Measurements from ENCODE around the gene ARHGAP25. TPM values are rescaled to one million over a fixed set of nuclear protein-coding genes. Genes with fewer than 3 reads are reported as not detected.

ARHGAP25 gene
- total RNA-seq = 0.43 and 2.4 TPM in 2 replicates

GRCh38 chr2:68734688-68735525 is at the start of gene ARHGAP25:
Gene ARHGAP25, plus strand, starts transcription at chr2:68734811. Its CDS starts 389 bp downstream, at chr2:68735200.

GRCh38 chr2:68871159-68871764 is 136.7 kb downstream of the ARHGAP25 start, which contains the start of gene BMP10:
Gene BMP10, minus strand, starts transcription at chr2:68871397. Its CDS starts 39 bp downstream, at chr2:68871358.

Other genes with a start within 250 kb of the ARHGAP25 start
- not detected in 2 replicates for gene PROKR1, start 91.2 kb upstream of the ARHGAP25 start, total RNA-seq
- gene BMP10, start 136.6 kb downstream of the ARHGAP25 start, total RNA-seq = not detected in 2 replicates
- gene GKN2, start 218.1 kb downstream of the ARHGAP25 start, total RNA-seq = not detected in 2 replicates
- not detected in 2 replicates for gene GKN1, start 239.8 kb downstream of the ARHGAP25 start, total RNA-seq

Data from tracheal epithelial cell (primary cell).